ENCODE measurements around the gene POLR3H.

POLR3H gene

GRCh38 chr22:41500303-41500702 lies 44.0 kb downstream of the POLR3H start:
- no peaks in the 10 kb centered on the region for H3K27me3 ChIP-seq (ENCODE audit: insufficient read depth, poor library complexity, severe bottlenecking)
- DNase-seq (ENCODE audit: low spot score) = no peak
- no peak for ATAC-seq (ENCODE audit: low read depth)
- H3K36me3 ChIP-seq (ENCODE audit: low read depth) = peaks cover 27% of the 10 kb centered on the region
- no peaks in the 10 kb centered on the region for H3K4me1 ChIP-seq (ENCODE audit: insufficient read depth, poor library complexity, severe bottlenecking)
- no peak overlapping the region for H3K4me3 ChIP-seq (ENCODE audit: severe bottlenecking)
- no peak for TF ChIP-seq CTCF (IDR thresholded peaks at IDR 0.05; ENCODE audit: poor library complexity, severe bottlenecking)
- no peaks in the 10 kb centered on the region for H3K9me3 ChIP-seq (ENCODE audit: severe bottlenecking)
- H3K27ac ChIP-seq (ENCODE audit: poor library complexity, severe bottlenecking) = no peak overlapping the region

- Histone ChIP-seq H3K27me3 (ENCODE audit: insufficient read depth, poor library complexity, severe bottlenecking) (no peaks in the 10 kb centered on the region), H3K27ac (ENCODE audit: poor library complexity, severe bottlenecking) (no peak overlapping the region), H3K4me1 (ENCODE audit: insufficient read depth, poor library complexity, severe bottlenecking) (no peaks in the 10 kb centered on the region), H3K9me3 (ENCODE audit: severe bottlenecking) (no peaks in the 10 kb centered on the region), H3K36me3 (ENCODE audit: low read depth) (peaks cover 27% of the 10 kb centered on the region), H3K4me3 (ENCODE audit: severe bottlenecking) (no peak overlapping the region)
- ATAC-seq (ENCODE audit: low read depth) (no peak), DNase-seq (ENCODE audit: low spot score) (no peak)
- TF ChIP-seq CTCF (IDR thresholded peaks at IDR 0.05; ENCODE audit: poor library complexity, severe bottlenecking) = no peak
These were observed 44.5 kb downstream of the POLR3H start for GRCh38 chr22:41499624-41500280.

GRCh38 chr22:41498303-41498835 lies 45.9 kb downstream of the POLR3H start:
- no peaks in the 10 kb centered on the region for H3K4me1 ChIP-seq (ENCODE audit: insufficient read depth, poor library complexity, severe bottlenecking)
- H3K27me3 ChIP-seq (ENCODE audit: insufficient read depth, poor library complexity, severe bottlenecking) = no peaks in the 10 kb centered on the region
- no peaks in the 10 kb centered on the region for H3K9me3 ChIP-seq (ENCODE audit: severe bottlenecking)
- TF ChIP-seq CTCF (IDR thresholded peaks at IDR 0.05; ENCODE audit: poor library complexity, severe bottlenecking) = no peak
- H3K4me3 ChIP-seq (ENCODE audit: severe bottlenecking) = no peak overlapping the region
- ATAC-seq (ENCODE audit: low read depth) (no peak), DNase-seq (ENCODE audit: low spot score) (no peak)
- no peak overlapping the region for H3K27ac ChIP-seq (ENCODE audit: poor library complexity, severe bottlenecking)
- peaks cover 26% of the 10 kb centered on the region for H3K36me3 ChIP-seq (ENCODE audit: low read depth)

- no peak for ATAC-seq (ENCODE audit: low read depth)
- Histone ChIP-seq H3K36me3 (ENCODE audit: low read depth) (no peaks in the 10 kb centered on the region), H3K27ac (ENCODE audit: poor library complexity, severe bottlenecking) (no peak overlapping the region), H3K27me3 (ENCODE audit: insufficient read depth, poor library complexity, severe bottlenecking) (no peaks in the 10 kb centered on the region), H3K9me3 (ENCODE audit: severe bottlenecking) (no peaks in the 10 kb centered on the region), H3K4me3 (ENCODE audit: severe bottlenecking) (no peak overlapping the region), H3K4me1 (ENCODE audit: insufficient read depth, poor library complexity, severe bottlenecking) (no peaks in the 10 kb centered on the region)
- DNase-seq (ENCODE audit: low spot score) = no peak
- no peak for TF ChIP-seq CTCF (IDR thresholded peaks at IDR 0.05; ENCODE audit: poor library complexity, severe bottlenecking)
These were observed 52.7 kb downstream of the POLR3H start for GRCh38 chr22:41491374-41492100.

Measured in RWPE2 (cell line).